LNCAP (cell line): Measurements from ENCODE around the gene ELMO1.

ENCODE experiments used
- CTCF ChIP-seq: fragments of 450-650 bp; IDR thresholded peaks from 2 replicates; pipeline ENCODE4 v1.5.1; 2017; ENCODE audit warnings: mild to moderate bottlenecking

The ELMO1 gene

GRCh38 chr7:37282927-37283326, 165.7 kb downstream of the ELMO1 start:
- no peak for TF ChIP-seq CTCF

DNA sequence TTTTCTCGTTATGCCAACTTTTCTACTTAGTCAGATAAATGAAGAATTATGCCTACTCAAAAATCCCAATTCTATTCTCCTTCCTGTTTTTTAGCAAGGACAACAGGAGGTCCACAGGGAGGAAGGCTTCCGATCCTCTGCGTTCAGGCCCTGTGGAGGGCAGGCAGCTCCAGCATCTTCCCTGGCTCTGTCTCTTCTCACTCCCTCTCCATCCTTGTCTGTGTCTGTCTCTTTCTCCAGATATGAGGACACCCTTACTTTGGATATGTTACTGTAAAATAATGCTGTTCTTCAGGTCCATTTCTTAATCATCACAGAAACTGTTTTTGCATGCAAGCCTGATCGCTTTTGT, 166.6 kb downstream of the ELMO1 start:
- no peak for TF ChIP-seq CTCF

GRCh38 chr7:37281368-37282092, 167.1 kb downstream of the ELMO1 start:
- TF ChIP-seq CTCF, result no peak

DNA sequence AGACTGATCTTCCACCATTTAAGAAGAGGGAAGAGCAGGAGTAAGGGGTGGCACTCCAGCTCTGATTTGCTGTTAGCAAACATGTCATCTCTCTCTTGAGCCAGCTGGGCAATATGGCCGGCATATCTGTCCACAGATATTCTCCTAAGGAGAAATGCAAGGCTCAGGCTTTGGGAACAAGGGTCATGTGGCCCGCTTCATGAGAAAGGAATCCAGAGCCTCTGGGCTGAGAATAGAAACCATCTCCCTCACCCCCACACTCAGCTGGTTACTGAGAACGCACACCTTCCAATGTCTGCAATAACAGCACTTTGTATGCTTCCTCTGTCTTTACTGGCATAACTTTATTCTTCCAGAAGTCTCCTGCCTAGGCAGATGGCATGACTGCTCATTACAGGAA, 171.2 kb downstream of the ELMO1 start:
- no peak for TF ChIP-seq CTCF

GRCh38 chr7:37275078-37275710, 173.5 kb downstream of the ELMO1 start:
- TF ChIP-seq CTCF, result no peak

GRCh38 chr7:37273891-37274290, 174.8 kb downstream of the ELMO1 start:
- TF ChIP-seq CTCF, result no peak

- TF ChIP-seq CTCF, result no peak
Observed at GRCh38 chr7:37269711-37270508, 178.8 kb downstream of the ELMO1 start.
